Measurements from ENCODE around the gene MAP7D3.
A peak's percentile ranks its signal among the peaks of the same experiment; 100 is the strongest.
"Not testable (repeated sequence)": the region's sequence is repeated elsewhere in the genome, so short reads cannot be mapped to it uniquely, and the experiment has no call there.

Gene MAP7D3, protein sequence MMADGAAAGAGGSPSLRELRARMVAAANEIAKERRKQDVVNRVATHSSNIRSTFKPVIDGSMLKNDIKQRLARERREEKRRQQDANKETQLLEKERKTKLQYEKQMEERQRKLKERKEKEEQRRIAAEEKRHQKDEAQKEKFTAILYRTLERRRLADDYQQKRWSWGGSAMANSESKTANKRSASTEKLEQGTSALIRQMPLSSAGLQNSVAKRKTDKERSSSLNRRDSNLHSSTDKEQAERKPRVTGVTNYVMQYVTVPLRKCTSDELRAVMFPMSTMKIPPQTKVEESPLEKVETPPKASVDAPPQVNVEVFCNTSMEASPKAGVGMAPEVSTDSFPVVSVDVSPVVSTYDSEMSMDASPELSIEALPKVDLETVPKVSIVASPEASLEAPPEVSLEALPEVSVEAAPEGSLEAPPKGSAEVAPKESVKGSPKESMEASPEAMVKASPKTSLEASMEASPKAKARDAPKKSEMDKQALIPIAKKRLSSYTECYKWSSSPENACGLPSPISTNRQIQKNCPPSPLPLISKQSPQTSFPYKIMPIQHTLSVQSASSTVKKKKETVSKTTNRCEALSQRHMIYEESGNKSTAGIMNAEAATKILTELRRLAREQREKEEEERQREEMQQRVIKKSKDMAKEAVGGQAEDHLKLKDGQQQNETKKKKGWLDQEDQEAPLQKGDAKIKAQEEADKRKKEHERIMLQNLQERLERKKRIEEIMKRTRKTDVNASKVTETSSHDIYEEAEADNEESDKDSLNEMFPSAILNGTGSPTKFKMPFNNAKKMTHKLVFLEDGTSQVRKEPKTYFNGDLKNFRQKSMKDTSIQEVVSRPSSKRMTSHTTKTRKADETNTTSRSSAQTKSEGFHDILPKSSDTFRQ

DNA sequence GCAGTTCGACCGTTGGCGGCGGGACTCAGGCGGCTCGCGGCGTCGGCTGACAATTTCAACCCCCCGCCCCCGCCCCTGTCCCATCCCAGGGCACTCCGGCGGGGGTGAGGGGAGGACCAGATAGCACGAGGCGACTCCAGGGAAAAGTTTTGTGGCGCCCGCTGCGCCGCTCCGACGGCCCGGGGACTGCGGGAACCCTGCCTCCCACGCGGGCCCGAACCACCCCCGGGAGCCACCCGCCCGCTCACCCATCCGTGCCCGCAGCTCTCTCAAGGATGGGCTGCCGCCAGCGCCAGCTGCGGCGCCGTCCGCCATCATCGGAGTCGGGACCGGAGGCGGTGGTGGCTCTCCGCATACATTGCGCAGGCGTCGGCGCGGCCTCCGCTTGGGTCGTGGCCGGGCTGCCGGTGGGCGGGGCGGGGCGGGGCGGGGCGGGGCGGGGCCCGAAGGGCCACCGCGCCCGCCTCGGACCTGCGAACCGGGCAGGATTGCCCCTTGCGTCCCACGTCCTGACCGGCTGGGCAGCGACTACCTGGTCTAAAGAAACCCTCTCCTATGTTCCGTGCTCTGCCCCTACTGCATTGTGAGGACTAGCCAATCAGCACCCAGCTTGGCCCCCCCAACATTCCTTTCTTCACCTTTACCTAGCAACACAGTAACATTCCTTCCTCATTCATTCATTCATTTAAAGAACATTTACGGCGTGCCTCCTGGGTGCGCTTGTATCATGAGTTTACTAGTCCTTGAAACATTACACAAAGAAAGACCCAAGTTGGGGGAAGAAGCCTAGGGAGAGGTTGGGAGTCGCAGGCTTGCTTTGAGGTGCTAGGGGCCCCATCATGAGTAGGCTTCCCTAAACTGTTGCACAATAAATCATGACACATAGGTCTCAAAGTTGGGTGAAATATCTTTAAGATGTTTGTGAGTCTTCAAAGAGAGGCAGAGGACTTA, at the start of gene MAP7D3:
MAP7D3 (minus strand) TSS at position 360 of the 951 bp plus-strand sequence; CDS start at position 318, 42 bp downstream.
- Histone ChIP-seq H2AFZ (ENCODE audit: low read depth, low read length) (peak within 1 kb of the TSS; percentile 97), H3K9me3 (ENCODE audit: low read length) (no peaks in the 10 kb centered on the region), H3K4me3 (ENCODE audit: low read length) (peak within 1 kb of the TSS; percentile 79), H3K4me1 (ENCODE audit: insufficient read depth, low read length) (no peaks in the 10 kb centered on the region), H3K36me3 (ENCODE audit: insufficient read depth, low read length) (no peaks in the 10 kb centered on the region), H3K27me3 (ENCODE audit: insufficient read depth, low read length) (no peaks in the 10 kb centered on the region)

DNA sequence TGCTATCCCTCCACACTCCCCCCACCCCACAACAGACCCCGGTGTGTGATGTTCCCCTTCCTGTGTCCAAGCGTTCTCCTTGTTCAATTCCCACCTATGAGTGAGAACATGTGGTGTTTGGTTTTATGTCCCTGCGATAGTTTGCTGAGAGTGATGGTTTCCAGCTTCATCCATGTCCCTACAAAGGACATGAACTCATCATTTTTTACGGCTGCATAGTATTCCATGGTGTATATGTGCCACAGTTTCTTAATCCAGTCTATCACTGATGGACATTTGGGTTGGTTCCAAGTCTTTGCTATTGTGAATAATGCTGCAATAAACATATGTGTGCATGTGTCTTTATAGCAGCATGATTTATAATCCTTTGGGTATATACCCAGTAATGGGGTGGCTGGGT, 49.5 kb upstream of the MAP7D3 start, which contains the start of gene ADGRG4:
ADGRG4 (plus strand) TSS at position 243 of the 400 bp plus-strand sequence. CDS start 7,815 bp downstream, outside the sequence.
- not testable (repeated sequence) for H2AFZ ChIP-seq (ENCODE audit: low read depth, low read length); H3K27me3 ChIP-seq (ENCODE audit: insufficient read depth, low read length); H3K4me3 ChIP-seq (ENCODE audit: low read length); H3K36me3 ChIP-seq (ENCODE audit: insufficient read depth, low read length); H3K9me3 ChIP-seq (ENCODE audit: low read length); H3K4me1 ChIP-seq (ENCODE audit: insufficient read depth, low read length)

DNA sequence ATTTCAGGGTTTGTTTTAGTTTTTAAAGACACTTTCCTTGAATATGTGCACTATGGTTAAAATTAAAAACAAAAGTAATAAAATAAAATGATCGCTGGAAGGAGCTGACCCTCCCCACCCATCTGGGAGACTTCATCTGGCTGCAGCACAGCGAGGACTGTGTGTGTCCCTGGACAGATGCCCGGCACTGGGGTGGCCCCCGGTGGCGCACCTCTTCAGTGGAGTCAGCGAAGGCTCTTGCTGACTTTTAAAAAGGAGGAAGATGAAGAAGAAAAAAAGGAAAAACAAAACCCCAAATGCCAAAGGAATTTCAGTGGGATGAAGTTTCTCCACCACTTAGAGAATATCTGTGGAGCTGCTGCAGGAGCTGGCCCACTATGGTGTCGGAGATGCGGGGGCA, 44.2 kb upstream of the MAP7D3 start:
- Histone ChIP-seq H3K27me3 (ENCODE audit: insufficient read depth, low read length) (peaks cover 2% of the 10 kb centered on the region), H3K4me3 (ENCODE audit: low read length) (no peak overlapping the region), H3K9me3 (ENCODE audit: low read length) (no peaks in the 10 kb centered on the region), H2AFZ (ENCODE audit: low read depth, low read length) (no peak overlapping the region), H3K4me1 (ENCODE audit: insufficient read depth, low read length) (no peaks in the 10 kb centered on the region), H3K36me3 (ENCODE audit: insufficient read depth, low read length) (no peaks in the 10 kb centered on the region)

DNA sequence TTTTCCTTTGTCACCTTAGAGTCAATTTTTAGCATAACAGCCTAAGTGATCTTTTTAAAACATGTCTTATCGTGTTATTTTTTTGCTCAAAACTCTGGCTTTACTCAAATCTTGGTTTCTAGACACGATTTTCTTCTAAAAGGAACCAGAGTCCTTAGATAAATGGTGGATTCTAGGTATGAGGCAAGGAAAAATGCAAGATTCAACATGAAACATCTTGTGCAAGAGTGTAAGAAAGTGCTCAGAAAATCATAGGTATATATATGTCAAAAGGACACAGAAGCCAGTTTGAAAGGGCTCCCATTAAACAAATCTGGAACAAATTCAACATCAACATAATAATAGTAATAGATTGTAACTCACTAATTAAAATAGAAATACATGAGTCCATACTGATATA, 41.5 kb upstream of the MAP7D3 start:
- peaks cover 2% of the 10 kb centered on the region for H3K27me3 ChIP-seq (ENCODE audit: insufficient read depth, low read length)
- H3K36me3 ChIP-seq (ENCODE audit: insufficient read depth, low read length) = no peaks in the 10 kb centered on the region

DNA sequence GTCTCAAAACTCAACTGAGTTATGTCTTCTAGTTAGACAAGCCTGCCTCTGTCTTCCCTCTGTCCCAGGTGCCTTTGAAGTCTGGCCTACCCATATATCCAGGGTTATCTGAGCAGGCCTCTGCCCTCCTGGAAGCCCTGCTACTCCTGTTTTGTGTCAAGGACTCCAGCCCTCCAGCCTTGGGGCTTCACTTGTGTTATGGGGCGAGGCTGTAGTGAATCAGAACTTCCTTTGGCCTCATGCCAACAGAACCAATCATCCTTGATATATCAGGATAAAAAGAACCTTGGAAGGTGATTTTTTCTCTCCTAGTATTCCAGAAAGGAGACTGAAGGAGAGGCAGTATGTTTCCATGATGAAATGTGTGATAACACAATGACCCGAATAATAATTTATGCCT, 40.6 kb upstream of the MAP7D3 start:
- H3K27me3 ChIP-seq (ENCODE audit: insufficient read depth, low read length) = peaks cover 2% of the 10 kb centered on the region
- H3K36me3 ChIP-seq (ENCODE audit: insufficient read depth, low read length) = no peaks in the 10 kb centered on the region

More for the DNA sequence above, 41.5 kb upstream of the MAP7D3 start:
- no peak overlapping the region for H3K4me3 ChIP-seq (ENCODE audit: low read length)
- H3K9me3 ChIP-seq (ENCODE audit: low read length) = no peaks in the 10 kb centered on the region
- H2AFZ ChIP-seq (ENCODE audit: low read depth, low read length) = no peak overlapping the region
- H3K4me1 ChIP-seq (ENCODE audit: insufficient read depth, low read length) = no peaks in the 10 kb centered on the region

DNA sequence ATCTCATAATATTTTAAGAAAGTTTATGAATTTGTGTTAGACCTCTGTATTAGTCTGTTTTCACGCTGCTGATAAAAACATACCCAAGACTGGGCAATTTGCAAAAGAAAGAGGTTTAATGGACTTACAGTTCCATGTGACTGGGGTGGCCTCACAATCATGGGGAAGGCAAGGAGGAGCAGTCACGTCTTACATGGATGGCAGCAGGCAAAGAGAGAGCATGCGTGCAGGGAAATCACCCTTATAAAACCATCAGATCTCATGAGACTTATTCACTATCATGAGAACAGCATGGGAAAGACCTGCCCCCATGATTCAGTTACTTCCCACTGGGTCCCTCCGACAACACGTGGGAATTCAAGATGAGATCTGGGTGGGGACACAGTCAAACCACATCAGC, 35.2 kb upstream of the MAP7D3 start:
- H3K4me1 ChIP-seq (ENCODE audit: insufficient read depth, low read length); H3K9me3 ChIP-seq (ENCODE audit: low read length); H3K4me3 ChIP-seq (ENCODE audit: low read length); H2AFZ ChIP-seq (ENCODE audit: low read depth, low read length); H3K27me3 ChIP-seq (ENCODE audit: insufficient read depth, low read length); H3K36me3 ChIP-seq (ENCODE audit: insufficient read depth, low read length): not testable (repeated sequence)

More for the DNA sequence above, 40.6 kb upstream of the MAP7D3 start:
- Histone ChIP-seq H3K4me3 (ENCODE audit: low read length) (no peak overlapping the region), H3K9me3 (ENCODE audit: low read length) (no peaks in the 10 kb centered on the region), H3K4me1 (ENCODE audit: insufficient read depth, low read length) (no peaks in the 10 kb centered on the region), H2AFZ (ENCODE audit: low read depth, low read length) (no peak overlapping the region)

DNA sequence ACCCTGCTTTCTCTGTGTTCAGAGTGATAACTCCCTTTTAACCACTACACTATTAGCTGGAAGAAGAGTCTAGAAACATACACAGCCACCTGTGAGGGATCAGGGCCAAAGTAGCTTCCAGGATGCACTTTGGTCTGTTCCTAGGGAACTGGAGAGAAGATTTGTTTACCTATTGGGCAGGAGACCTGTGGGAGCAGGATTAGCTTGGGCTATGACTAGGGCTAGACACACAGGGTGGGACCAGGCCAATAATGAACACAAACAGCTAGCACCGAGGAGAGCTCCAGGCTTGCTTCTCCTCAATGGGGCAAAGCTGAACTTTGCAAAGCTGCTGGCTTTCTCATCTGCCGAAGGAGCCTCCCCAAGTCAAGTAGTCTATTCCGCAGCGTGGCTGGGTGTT, 24.4 kb upstream of the MAP7D3 start:
- Histone ChIP-seq H3K36me3 (ENCODE audit: insufficient read depth, low read length) (no peaks in the 10 kb centered on the region), H3K4me1 (ENCODE audit: insufficient read depth, low read length) (no peaks in the 10 kb centered on the region), H3K27me3 (ENCODE audit: insufficient read depth, low read length) (peaks cover 11% of the 10 kb centered on the region), H3K9me3 (ENCODE audit: low read length) (no peaks in the 10 kb centered on the region), H2AFZ (ENCODE audit: low read depth, low read length) (no peak overlapping the region), H3K4me3 (ENCODE audit: low read length) (no peak overlapping the region)

DNA sequence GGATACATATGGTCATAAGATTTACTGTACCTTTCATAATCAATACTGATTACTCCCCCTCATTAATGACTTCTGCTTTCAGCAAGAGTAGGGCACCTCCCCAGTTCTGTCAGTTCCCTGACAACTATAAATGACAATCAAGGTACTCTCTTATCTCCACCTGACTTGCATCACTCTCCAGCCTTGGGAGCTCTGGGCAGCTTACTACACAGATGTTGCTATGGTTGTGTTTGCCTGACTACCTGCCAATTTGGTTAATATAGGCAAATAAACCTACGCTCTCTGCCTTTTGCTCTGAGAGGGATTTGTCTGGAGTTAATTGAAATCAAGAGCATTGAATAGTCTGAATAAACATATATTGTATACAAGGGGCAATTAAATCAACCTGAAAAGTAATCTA, 22.8 kb upstream of the MAP7D3 start:
- Histone ChIP-seq H3K9me3 (ENCODE audit: low read length) (no peaks in the 10 kb centered on the region), H3K36me3 (ENCODE audit: insufficient read depth, low read length) (no peaks in the 10 kb centered on the region), H3K4me1 (ENCODE audit: insufficient read depth, low read length) (no peaks in the 10 kb centered on the region), H2AFZ (ENCODE audit: low read depth, low read length) (no peak overlapping the region), H3K4me3 (ENCODE audit: low read length) (no peak overlapping the region), H3K27me3 (ENCODE audit: insufficient read depth, low read length) (peaks cover 11% of the 10 kb centered on the region)

DNA sequence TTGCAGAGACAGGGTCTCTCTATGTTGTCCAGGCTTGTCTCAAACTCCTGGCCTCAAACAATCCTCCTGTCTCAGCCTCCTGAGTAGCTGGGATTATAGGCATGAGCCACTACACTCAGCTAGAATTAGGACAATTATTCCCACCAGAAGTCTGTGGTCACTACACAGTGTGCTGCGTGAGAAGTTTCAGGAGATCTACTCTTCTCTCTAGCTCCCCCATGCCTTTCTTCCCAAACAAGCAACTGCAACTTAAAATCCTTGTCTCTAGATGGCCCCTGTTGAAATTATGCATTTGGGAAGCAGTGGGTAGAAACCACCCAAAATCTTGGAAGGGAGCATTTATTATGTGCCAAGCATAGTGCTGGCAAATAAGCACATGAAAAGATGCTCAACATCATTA, 21.1 kb upstream of the MAP7D3 start:
- Histone ChIP-seq H2AFZ (ENCODE audit: low read depth, low read length) (no peak overlapping the region), H3K27me3 (ENCODE audit: insufficient read depth, low read length) (peaks cover 11% of the 10 kb centered on the region), H3K4me3 (ENCODE audit: low read length) (no peak overlapping the region), H3K9me3 (ENCODE audit: low read length) (no peaks in the 10 kb centered on the region), H3K4me1 (ENCODE audit: insufficient read depth, low read length) (no peaks in the 10 kb centered on the region), H3K36me3 (ENCODE audit: insufficient read depth, low read length) (no peaks in the 10 kb centered on the region)

DNA sequence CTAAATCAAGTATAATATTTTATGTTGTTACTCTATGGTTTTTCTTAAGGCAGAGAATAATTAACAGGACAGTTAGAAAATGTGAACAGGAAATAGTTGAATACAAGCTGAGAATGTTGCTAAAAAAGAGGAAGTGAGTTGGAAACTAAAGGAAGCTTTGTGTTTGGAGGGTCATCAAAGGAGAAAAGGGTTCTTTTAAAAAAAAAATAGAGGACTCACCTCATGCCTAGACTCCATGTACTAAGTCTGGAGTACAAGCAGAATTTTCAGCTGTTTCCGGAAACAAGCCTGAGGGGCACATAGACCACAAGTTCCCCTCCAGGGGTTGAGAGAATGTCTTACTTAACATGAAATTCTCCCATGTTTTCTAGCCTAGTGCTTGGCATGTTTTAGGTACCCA, 20.1 kb upstream of the MAP7D3 start:
- no peaks in the 10 kb centered on the region for H3K4me1 ChIP-seq (ENCODE audit: insufficient read depth, low read length)
- H3K36me3 ChIP-seq (ENCODE audit: insufficient read depth, low read length) = no peaks in the 10 kb centered on the region
- no peaks in the 10 kb centered on the region for H3K9me3 ChIP-seq (ENCODE audit: low read length)
- peaks cover 11% of the 10 kb centered on the region for H3K27me3 ChIP-seq (ENCODE audit: insufficient read depth, low read length)
- H3K4me3 ChIP-seq (ENCODE audit: low read length) = no peak overlapping the region
- no peak overlapping the region for H2AFZ ChIP-seq (ENCODE audit: low read depth, low read length)

DNA sequence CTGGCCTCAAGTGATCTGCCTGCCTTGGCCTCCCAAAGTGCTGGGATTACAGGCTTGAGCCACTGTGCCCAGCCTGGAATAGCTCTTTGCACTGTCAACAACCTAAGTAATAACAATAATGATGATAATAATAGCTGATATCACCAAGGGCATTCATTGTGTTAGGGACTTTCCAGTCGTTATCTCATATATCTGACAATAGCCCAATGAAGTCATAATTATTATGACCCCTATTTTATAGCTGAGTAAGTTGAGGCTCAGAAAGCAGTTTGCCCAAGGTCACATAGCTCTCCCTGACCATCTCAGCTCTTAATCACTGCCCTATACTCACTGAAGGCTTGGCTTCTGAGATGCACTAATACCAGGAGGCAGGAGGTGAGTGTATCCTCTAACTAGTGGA, 18.7 kb upstream of the MAP7D3 start:
- H3K27me3 ChIP-seq (ENCODE audit: insufficient read depth, low read length) = peaks cover 3% of the 10 kb centered on the region
- no peak overlapping the region for H2AFZ ChIP-seq (ENCODE audit: low read depth, low read length)
- H3K4me3 ChIP-seq (ENCODE audit: low read length) = no peak overlapping the region

More for the DNA sequence above, 18.7 kb upstream of the MAP7D3 start:
- no peaks in the 10 kb centered on the region for H3K36me3 ChIP-seq (ENCODE audit: insufficient read depth, low read length)
- H3K4me1 ChIP-seq (ENCODE audit: insufficient read depth, low read length) = no peaks in the 10 kb centered on the region
- no peaks in the 10 kb centered on the region for H3K9me3 ChIP-seq (ENCODE audit: low read length)

Measured in neuron (in vitro differentiated cells).